Measurements from ENCODE around the gene HARBI1.

HARBI1 gene

GRCh38 chr11:46611526-46612304 is 5.3 kb downstream of the HARBI1 start:
- DNase-seq (ENCODE audit: low read depth) = no peak
- TF ChIP-seq CTCF (IDR thresholded peaks at IDR 0.05; ENCODE audit: insufficient read depth, low read depth, low read length, missing control alignments) = no peak
- H3K4me3 ChIP-seq (ENCODE audit: low read length) = no peak overlapping the region

DNA sequence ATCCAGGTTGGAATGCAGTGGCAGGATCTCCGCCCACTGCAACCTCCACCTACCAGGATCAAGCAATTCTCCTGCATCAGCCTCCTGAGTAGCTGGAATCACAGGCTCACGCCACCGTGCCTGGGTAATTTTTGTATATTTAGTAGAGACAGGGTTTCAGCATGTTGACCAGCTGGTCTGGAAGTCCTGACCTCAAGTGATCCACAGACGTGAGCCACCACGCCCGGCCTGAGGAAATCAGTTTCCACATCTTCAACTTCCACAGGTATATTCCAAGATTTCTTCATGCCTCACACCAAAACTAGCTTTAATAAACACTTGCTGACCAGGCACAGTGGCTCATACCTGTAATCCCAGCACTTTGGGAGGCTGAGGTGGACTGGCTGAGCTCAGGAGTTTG is 7.6 kb downstream of the HARBI1 start:
- peak; percentile 28 for DNase-seq (ENCODE audit: low read depth)
- TF ChIP-seq CTCF (IDR thresholded peaks at IDR 0.05; ENCODE audit: insufficient read depth, low read depth, low read length, missing control alignments) = no peak
- no peak overlapping the region for H3K4me3 ChIP-seq (ENCODE audit: low read length)

- DNase-seq (ENCODE audit: low read depth) = no peak
- no peak overlapping the region for H3K4me3 ChIP-seq (ENCODE audit: low read length)
- no peak for TF ChIP-seq CTCF (IDR thresholded peaks at IDR 0.05; ENCODE audit: insufficient read depth, low read depth, low read length, missing control alignments)
Observed at GRCh38 chr11:46607516-46607915, 9.5 kb downstream of the HARBI1 start.

DNA sequence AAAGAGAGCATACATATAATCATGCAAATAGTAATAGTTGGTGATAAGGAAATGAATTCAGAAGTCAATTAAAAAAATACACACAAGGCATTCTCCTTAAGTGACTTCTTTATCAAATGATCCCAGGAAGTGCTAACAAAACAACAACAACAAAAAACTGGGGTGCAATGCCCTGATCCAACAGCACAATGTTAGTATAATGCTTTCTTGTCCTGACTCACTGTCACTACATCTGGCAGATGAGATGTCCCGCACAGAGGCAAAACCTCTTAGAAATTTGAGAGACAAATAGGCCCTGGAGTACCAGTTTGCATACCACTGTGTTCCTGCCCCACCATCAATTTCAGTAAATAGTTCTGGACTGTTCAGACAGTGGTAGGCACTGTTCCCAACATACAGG is 12.2 kb downstream of the HARBI1 start:
- no peak overlapping the region for H3K4me3 ChIP-seq (ENCODE audit: low read length)
- no peak for DNase-seq (ENCODE audit: low read depth)
- no peak for TF ChIP-seq CTCF (IDR thresholded peaks at IDR 0.05; ENCODE audit: insufficient read depth, low read depth, low read length, missing control alignments)

DNA sequence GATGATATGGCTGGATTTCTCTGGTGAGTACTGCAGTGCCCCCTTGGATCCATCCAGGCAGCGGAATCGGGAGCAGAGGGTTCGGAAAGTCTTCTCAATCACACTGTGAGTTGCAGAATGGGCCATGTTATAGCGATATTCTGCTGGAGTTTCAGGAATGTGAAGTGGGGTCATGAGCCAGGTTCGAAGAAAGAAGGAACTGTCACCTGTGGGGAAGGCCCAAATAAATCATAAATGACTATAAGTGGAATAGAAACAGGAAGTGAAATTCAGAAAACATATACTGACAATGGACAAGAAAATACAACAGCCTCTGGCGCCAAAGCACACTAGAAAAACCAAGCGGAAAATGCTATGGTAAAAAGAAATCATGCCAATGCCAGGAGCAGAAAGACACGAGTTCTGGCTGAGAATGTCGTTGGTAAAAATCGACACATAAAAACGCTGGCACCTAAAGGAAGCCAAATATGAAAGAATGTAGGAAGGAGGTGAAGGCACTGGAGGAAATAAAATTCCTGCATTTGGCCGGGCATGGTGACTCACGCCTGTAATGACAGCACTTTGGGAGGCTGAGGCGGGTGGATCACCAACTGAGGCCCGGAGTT is 13.2 kb downstream of the HARBI1 start:
- no peak for DNase-seq (ENCODE audit: low read depth)
- H3K4me3 ChIP-seq (ENCODE audit: low read length) = no peak overlapping the region
- TF ChIP-seq CTCF (IDR thresholded peaks at IDR 0.05; ENCODE audit: insufficient read depth, low read depth, low read length, missing control alignments) = no peak

DNA sequence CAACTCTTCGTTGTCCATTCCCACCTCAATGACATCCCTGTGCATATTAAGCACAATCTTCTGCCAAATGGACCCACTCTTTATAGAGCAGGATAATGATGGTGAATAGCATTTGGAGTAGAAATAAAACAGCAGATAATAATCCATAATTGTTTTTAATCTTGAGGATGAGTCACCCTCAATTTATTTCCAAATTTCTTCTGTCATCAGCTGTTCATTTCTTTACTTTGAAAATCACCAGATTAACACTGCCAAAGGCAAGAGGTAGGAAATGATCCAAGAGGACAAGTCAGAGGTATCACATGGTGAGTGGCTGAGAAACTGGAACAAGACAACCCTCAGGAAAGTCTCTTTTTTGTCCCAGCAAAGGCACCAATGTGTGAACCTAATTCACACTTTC is 15.9 kb downstream of the HARBI1 start:
- peak; percentile 23 for DNase-seq (ENCODE audit: low read depth)
- H3K4me3 ChIP-seq (ENCODE audit: low read length) = no peak overlapping the region
- TF ChIP-seq CTCF (IDR thresholded peaks at IDR 0.05; ENCODE audit: insufficient read depth, low read depth, low read length, missing control alignments) = no peak
